Measurements from ENCODE around the gene GGT6.

Gene GGT6

GRCh38 chr17:4557626-4558346, 2.6 kb downstream of the GGT6 start:
- no peak overlapping the region for H3K4me2 ChIP-seq (ENCODE audit: low read length)
- DNase-seq, result no peak
- H3K27me3 ChIP-seq (ENCODE audit: insufficient read depth, low read length, poor library complexity), result no peaks in the 10 kb centered on the region
- H3K23ac ChIP-seq (ENCODE audit: low read length), result no peak overlapping the region
- no peak overlapping the region for H2AK5ac ChIP-seq (ENCODE audit: low read length)
- no peak overlapping the region for H3K9ac ChIP-seq (ENCODE audit: low read length)
- H3K36me3 ChIP-seq (ENCODE audit: control insufficient read depth, insufficient read depth, low read length), result no peaks in the 10 kb centered on the region
- H3K56ac ChIP-seq (ENCODE audit: low read length), result no peak overlapping the region
- no peak overlapping the region for H3K4ac ChIP-seq (ENCODE audit: low read depth, low read length)
- H3K79me2 ChIP-seq (ENCODE audit: control insufficient read depth, insufficient read depth, low read length), result peaks cover 21% of the 10 kb centered on the region
- peaks cover 3% of the 10 kb centered on the region for H3K4me1 ChIP-seq (ENCODE audit: control insufficient read depth, low read depth, low read length)
- no peak overlapping the region for H3K18ac ChIP-seq (ENCODE audit: low read length)
- no peak overlapping the region for H3K27ac ChIP-seq (ENCODE audit: low read depth, low read length)
- no CpG with 5 or more reads among the region's 6 CpGs for WGBS (ENCODE audit: extremely low coverage, insufficient coverage, low lambda C conversion rate)
- no peak overlapping the region for H2BK15ac ChIP-seq (replicated peaks; ENCODE audit: low read depth)
- H3K79me1 ChIP-seq (ENCODE audit: low read length), result peaks cover 8% of the 10 kb centered on the region
- H3K4me3 ChIP-seq (ENCODE audit: low read length), result no peak overlapping the region
- H2BK5ac ChIP-seq (ENCODE audit: low read length), result no peak overlapping the region
- H2BK120ac ChIP-seq (ENCODE audit: low read depth, low read length), result no peak overlapping the region
- no peak overlapping the region for H4K8ac ChIP-seq (ENCODE audit: low read depth, low read length)
- no peak overlapping the region for H4K5ac ChIP-seq (ENCODE audit: low read length)

GRCh38 chr17:4556996-4557395, 3.4 kb downstream of the GGT6 start:
- H3K9ac ChIP-seq (ENCODE audit: low read length), result no peak overlapping the region
- H4K8ac ChIP-seq (ENCODE audit: low read depth, low read length), result no peak overlapping the region
- H3K27ac ChIP-seq (ENCODE audit: low read depth, low read length), result no peak overlapping the region
- DNase-seq, result no peak
- no peak overlapping the region for H2BK5ac ChIP-seq (ENCODE audit: low read length)
- peaks cover 2% of the 10 kb centered on the region for H3K36me3 ChIP-seq (ENCODE audit: control insufficient read depth, insufficient read depth, low read length)
- H3K79me2 ChIP-seq (ENCODE audit: control insufficient read depth, insufficient read depth, low read length), result peaks cover 21% of the 10 kb centered on the region
- H3K27me3 ChIP-seq (ENCODE audit: insufficient read depth, low read length, poor library complexity), result no peaks in the 10 kb centered on the region
- peak overlapping the region; percentile 42 for H3K56ac ChIP-seq (ENCODE audit: low read length)
- H3K18ac ChIP-seq (ENCODE audit: low read length), result no peak overlapping the region
- H3K4me1 ChIP-seq (ENCODE audit: control insufficient read depth, low read depth, low read length), result peaks cover 3% of the 10 kb centered on the region
- WGBS (ENCODE audit: extremely low coverage, insufficient coverage, low lambda C conversion rate), result no CpG with 5 or more reads among the region's 4 CpGs
- no peak overlapping the region for H3K23ac ChIP-seq (ENCODE audit: low read length)
- peaks cover 10% of the 10 kb centered on the region for H3K79me1 ChIP-seq (ENCODE audit: low read length)
- H2BK15ac ChIP-seq (replicated peaks; ENCODE audit: low read depth), result no peak overlapping the region
- H3K4ac ChIP-seq (ENCODE audit: low read depth, low read length), result no peak overlapping the region
- no peak overlapping the region for H3K4me2 ChIP-seq (ENCODE audit: low read length)
- no peak overlapping the region for H2BK120ac ChIP-seq (ENCODE audit: low read depth, low read length)
- H3K4me3 ChIP-seq (ENCODE audit: low read length), result no peak overlapping the region
- no peak overlapping the region for H2AK5ac ChIP-seq (ENCODE audit: low read length)
- no peak overlapping the region for H4K5ac ChIP-seq (ENCODE audit: low read length)

DNA sequence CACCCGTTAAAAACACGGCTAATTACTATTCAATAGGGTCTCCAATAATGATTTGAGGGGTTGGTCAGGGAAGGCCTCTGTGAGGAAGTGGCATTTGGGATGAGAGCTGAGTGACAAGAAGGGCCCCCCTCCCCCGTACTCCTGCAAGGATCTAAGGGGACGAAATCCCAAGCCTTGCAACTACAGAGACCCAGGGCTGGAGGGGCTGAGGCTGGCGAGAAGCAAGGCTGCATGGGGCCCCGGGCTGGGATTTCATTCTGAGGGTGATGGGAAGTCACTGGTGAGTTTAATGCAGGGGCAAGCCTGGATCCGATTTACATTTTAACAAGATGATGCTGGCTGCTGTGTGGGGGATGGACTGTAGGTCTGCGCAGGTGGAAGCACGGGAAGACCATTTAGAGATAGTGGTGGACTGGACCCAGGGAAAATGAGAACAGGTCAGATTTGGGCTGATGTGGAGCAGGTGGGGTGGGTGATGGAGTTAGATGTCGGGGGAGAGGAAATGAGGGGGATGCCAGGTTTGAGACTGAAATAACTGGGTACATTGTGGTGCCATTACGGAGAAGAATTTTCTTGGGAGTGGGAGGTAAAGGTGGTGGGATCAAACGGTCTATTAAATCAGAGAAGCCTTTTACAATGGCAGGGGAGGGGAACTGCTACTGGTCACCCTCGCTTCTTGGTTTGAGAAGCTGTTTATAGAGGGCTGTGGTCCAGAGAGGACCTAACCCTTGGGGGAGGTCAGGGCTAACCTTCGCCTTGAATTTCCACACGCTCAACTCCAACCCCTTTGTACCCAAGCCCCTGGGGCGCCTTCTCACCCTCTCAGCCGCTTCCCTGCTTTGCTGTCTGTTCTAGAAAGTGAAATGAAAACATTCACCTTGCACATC, 4.3 kb downstream of the GGT6 start:
- Histone ChIP-seq H2BK5ac (ENCODE audit: low read length) (no peak overlapping the region), H3K27ac (ENCODE audit: low read depth, low read length) (no peak overlapping the region), H3K27me3 (ENCODE audit: insufficient read depth, low read length, poor library complexity) (no peaks in the 10 kb centered on the region), H3K79me1 (ENCODE audit: low read length) (peaks cover 11% of the 10 kb centered on the region), H4K5ac (ENCODE audit: low read length) (peak overlapping the region; percentile 88), H3K4me3 (ENCODE audit: low read length) (peak overlapping the region; percentile 3), H3K4me2 (ENCODE audit: low read length) (peak overlapping the region; percentile 45), H4K8ac (ENCODE audit: low read depth, low read length) (no peak overlapping the region), H2BK120ac (ENCODE audit: low read depth, low read length) (no peak overlapping the region), H3K4me1 (ENCODE audit: control insufficient read depth, low read depth, low read length) (peaks cover 3% of the 10 kb centered on the region), H2AK5ac (ENCODE audit: low read length) (no peak overlapping the region), H3K18ac (ENCODE audit: low read length) (no peak overlapping the region), H3K56ac (ENCODE audit: low read length) (peak overlapping the region; percentile 61), H2BK15ac (replicated peaks; ENCODE audit: low read depth) (no peak overlapping the region), H3K23ac (ENCODE audit: low read length) (no peak overlapping the region), H3K9ac (ENCODE audit: low read length) (peak overlapping the region; percentile 70), H3K36me3 (ENCODE audit: control insufficient read depth, insufficient read depth, low read length) (peaks cover 8% of the 10 kb centered on the region), H3K4ac (ENCODE audit: low read depth, low read length) (no peak overlapping the region), H3K79me2 (ENCODE audit: control insufficient read depth, insufficient read depth, low read length) (peaks cover 21% of the 10 kb centered on the region)
- peak; percentile 51 for DNase-seq
- no CpG with 5 or more reads among the region's 17 CpGs for WGBS (ENCODE audit: extremely low coverage, insufficient coverage, low lambda C conversion rate)

DNA sequence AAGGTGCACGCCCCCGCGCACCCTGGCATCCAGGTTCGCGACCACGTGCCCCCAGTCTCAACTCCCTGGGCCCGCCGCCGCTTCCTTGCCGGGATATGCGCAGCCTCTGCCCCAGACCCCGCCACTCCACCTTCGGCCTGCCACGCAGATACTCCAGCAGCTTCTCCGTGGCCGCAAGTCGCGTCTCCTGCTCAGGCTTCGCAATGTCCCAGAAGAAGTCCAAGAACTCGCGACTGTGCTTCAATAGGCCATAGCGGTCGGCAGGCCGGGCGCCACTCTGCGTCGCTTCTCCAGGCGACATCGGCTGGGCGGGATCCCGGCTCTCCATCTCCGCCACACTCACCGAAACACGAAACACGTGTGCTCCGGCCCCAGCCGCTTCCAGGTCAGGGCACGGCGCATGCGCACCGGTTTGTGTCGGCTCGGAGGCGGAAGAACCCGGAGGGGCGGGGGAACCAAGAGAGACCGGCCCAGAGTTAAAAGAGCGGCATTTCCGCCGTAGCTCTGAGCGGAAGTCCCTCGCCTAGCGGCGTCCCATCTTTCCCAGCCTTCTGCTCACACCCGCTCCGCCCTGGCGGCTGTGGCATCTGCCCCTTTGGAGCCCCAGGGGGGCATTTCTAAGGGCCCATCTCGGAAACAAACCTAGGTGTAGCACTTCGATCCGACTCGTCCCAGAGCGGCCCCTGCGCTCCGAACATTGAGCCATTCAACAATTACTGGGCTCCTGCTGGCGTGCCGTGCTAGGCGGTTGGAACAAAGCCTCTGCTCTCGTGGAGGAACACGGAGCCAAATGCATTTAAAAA, 5.2 kb downstream of the GGT6 start, which contains the start of gene MYBBP1A:
MYBBP1A (minus strand) TSS at position 388 of the 803 bp plus-strand sequence; CDS start at position 328, 60 bp downstream.
- peak within 1 kb of the TSS; percentile 100 for H3K23ac ChIP-seq (ENCODE audit: low read length)
- no CpG with 5 or more reads among the region's 69 CpGs for WGBS (ENCODE audit: extremely low coverage, insufficient coverage, low lambda C conversion rate)

GRCh38 chr17:4554441-4554996, 5.9 kb downstream of the GGT6 start:
- H2BK15ac ChIP-seq (replicated peaks; ENCODE audit: low read depth), result no peak overlapping the region
- no peaks in the 10 kb centered on the region for H3K27me3 ChIP-seq (ENCODE audit: insufficient read depth, low read length, poor library complexity)
- H3K4me1 ChIP-seq (ENCODE audit: control insufficient read depth, low read depth, low read length), result peaks cover 3% of the 10 kb centered on the region
- no peak overlapping the region for H2BK120ac ChIP-seq (ENCODE audit: low read depth, low read length)
- no peak overlapping the region for H4K5ac ChIP-seq (ENCODE audit: low read length)
- peaks cover 23% of the 10 kb centered on the region for H3K79me2 ChIP-seq (ENCODE audit: control insufficient read depth, insufficient read depth, low read length)
- H2AK5ac ChIP-seq (ENCODE audit: low read length), result peak overlapping the region; percentile 71
- H3K79me1 ChIP-seq (ENCODE audit: low read length), result peaks cover 16% of the 10 kb centered on the region
- no peak for DNase-seq
- H4K8ac ChIP-seq (ENCODE audit: low read depth, low read length), result no peak overlapping the region
- H3K23ac ChIP-seq (ENCODE audit: low read length), result no peak overlapping the region
- no peak overlapping the region for H2BK5ac ChIP-seq (ENCODE audit: low read length)
- no CpG with 5 or more reads among the region's 18 CpGs for WGBS (ENCODE audit: extremely low coverage, insufficient coverage, low lambda C conversion rate)
- H3K4me3 ChIP-seq (ENCODE audit: low read length), result peak overlapping the region; percentile 99
- peak overlapping the region; percentile 74 for H3K4me2 ChIP-seq (ENCODE audit: low read length)
- H3K36me3 ChIP-seq (ENCODE audit: control insufficient read depth, insufficient read depth, low read length), result peaks cover 18% of the 10 kb centered on the region
- H3K9ac ChIP-seq (ENCODE audit: low read length), result peak overlapping the region; percentile 97
- peak overlapping the region; percentile 85 for H3K4ac ChIP-seq (ENCODE audit: low read depth, low read length)
- no peak overlapping the region for H3K27ac ChIP-seq (ENCODE audit: low read depth, low read length)
- H3K56ac ChIP-seq (ENCODE audit: low read length), result peak overlapping the region; percentile 99
- no peak overlapping the region for H3K18ac ChIP-seq (ENCODE audit: low read length)

More for the DNA sequence above, 5.2 kb downstream of the GGT6 start, which contains the start of gene MYBBP1A:
- Histone ChIP-seq H3K9ac (ENCODE audit: low read length) (peak within 1 kb of the TSS; percentile 97), H2BK15ac (replicated peaks; ENCODE audit: low read depth) (no peak within 1 kb of the TSS), H2BK120ac (ENCODE audit: low read depth, low read length) (no peak within 1 kb of the TSS), H4K8ac (ENCODE audit: low read depth, low read length) (peak within 1 kb of the TSS; percentile 60), H3K4me2 (ENCODE audit: low read length) (peak within 1 kb of the TSS; percentile 74), H2BK5ac (ENCODE audit: low read length) (no peak within 1 kb of the TSS), H3K27me3 (ENCODE audit: insufficient read depth, low read length, poor library complexity) (no peaks in the 10 kb centered on the region), H3K56ac (ENCODE audit: low read length) (peak within 1 kb of the TSS; percentile 99), H4K5ac (ENCODE audit: low read length) (peak within 1 kb of the TSS; percentile 88), H3K27ac (ENCODE audit: low read depth, low read length) (peak within 1 kb of the TSS; percentile 64), H3K4me3 (ENCODE audit: low read length) (peak within 1 kb of the TSS; percentile 99), H3K4me1 (ENCODE audit: control insufficient read depth, low read depth, low read length) (peaks cover 3% of the 10 kb centered on the region), H3K79me2 (ENCODE audit: control insufficient read depth, insufficient read depth, low read length) (peaks cover 23% of the 10 kb centered on the region), H3K79me1 (ENCODE audit: low read length) (peaks cover 16% of the 10 kb centered on the region), H3K18ac (ENCODE audit: low read length) (peak within 1 kb of the TSS; percentile 69), H3K4ac (ENCODE audit: low read depth, low read length) (peak within 1 kb of the TSS; percentile 85), H3K36me3 (ENCODE audit: control insufficient read depth, insufficient read depth, low read length) (peaks cover 14% of the 10 kb centered on the region), H2AK5ac (ENCODE audit: low read length) (peak within 1 kb of the TSS; percentile 71)
- peak; percentile 98 for DNase-seq
